SK-MEL-5 (cell line): ENCODE measurements around the gene CDKN2B. TPM values are rescaled to one million over a fixed set of nuclear protein-coding genes. Genes with fewer than 3 reads are reported as not detected.

Experiments
- DNase-seq: peaks from one replicate; pipeline ENCODE4 v3.0.0-alpha.2; 2016; ENCODE audit warnings: low read depth, low spot score
- in situ Hi-C: cut with HindIII; loops from 2 replicates; pipeline ENCODE4 v1.10.0; 2016; ENCODE audit warnings: low sequenced_read_pairs, high pct_unique_total_duplicates, low pct_unique_long_range_greater_than_20kb
- total RNA-seq: library from RNA; depleted of rRNA; stranded (reverse); fragments of >200 nt; shearing (Covaris generic); gene quantifications from 2 replicates; pipeline ENCODE4 v1.2.3, GENCODE V29; 2014

The CDKN2B gene
- total RNA-seq, 1 experiment from 2014 or later, result not detected

GRCh38 chr9:22039258-22039657 is 30.2 kb upstream of the CDKN2B start:
- in situ Hi-C loops, result no loop called here
- DNase-seq, result no peak

DNA sequence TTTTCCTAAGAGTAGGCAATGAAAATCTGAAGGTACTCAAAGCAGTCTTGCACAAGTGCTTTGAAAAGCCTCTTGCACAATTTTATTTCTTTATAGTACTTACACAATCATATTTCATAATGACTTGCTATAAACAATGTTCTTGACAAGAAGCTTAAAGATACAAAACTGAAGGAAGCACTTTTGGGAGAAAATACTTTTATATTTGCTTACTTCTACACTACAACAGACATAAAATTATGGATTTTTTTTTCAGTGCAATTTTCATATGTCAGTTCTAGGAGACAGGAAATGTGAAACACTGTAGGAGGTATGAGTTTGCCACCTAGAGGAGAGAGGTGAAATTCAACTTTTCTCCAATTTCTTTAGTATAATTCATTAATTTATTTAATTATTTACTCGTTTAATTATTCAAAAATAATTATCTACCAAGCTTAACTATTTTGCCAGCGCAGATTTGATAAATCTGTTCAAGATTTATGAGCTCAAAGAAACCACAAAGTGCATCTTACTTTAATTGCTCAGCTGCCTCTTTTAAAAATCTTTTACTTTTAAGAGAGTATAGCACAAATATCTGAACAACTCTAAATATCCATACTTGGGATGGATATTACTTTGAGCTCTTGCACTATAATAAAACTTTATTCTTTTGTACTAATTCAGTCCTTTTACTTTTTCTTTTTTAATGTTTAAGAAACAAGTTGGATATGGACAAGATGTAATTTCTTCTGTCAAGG is 29.0 kb upstream of the CDKN2B start:
- DNase-seq, result no peak
- in situ Hi-C loops, result no loop called here

DNA sequence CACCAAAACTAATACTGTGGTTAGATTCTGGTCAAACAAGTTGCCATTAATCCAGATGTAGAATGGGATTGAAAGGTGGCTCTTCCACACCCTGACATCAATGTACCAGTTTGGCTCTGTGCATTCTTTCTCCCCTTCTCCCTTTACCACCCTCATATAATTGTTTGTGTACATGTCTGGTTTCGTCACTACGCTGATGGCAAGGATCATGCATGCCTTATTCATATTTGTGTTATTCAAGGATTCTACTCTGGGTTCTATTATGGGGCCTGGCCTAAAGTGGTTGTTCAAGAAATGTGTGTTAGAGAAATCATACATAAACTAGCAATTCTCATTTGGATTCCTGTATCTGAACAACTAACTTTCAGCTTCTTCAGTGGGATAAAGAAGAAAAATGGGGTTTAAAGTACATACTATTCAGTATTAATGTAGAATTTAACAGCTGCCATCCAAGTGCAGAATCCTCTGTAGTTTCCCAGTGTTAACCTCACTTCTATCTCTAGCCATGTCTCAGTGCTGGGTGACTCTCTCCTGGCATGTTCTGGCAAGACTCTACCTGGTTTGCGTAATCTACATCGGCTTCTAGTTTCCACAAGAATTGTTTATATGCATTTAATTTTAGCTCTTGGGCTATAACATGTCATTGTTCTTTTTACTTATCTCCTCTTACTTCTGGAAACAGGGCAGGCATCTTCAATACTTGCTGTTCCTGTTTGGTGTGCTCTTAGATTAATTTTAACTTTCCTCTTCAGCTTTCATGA is 27.9 kb upstream of the CDKN2B start:
- in situ Hi-C loops, result no loop called here
- DNase-seq, result no peak

- DNase-seq, result no peak
- in situ Hi-C loops, result no loop called here
Observed at GRCh38 chr9:22035591-22036011, 26.5 kb upstream of the CDKN2B start.

- in situ Hi-C loops, result no loop called here
- DNase-seq, result no peak
Observed at GRCh38 chr9:22033012-22033630, 24.0 kb upstream of the CDKN2B start.

GRCh38 chr9:22031655-22032411 is 22.7 kb upstream of the CDKN2B start:
- no peak for DNase-seq
- in situ Hi-C loops, result no loop called here

- in situ Hi-C loops, result no loop called here
- no peak for DNase-seq
Observed at GRCh38 chr9:22030101-22030598, 21.0 kb upstream of the CDKN2B start.

- in situ Hi-C loops, result no loop called here
- no peak for DNase-seq
Observed at GRCh38 chr9:22029231-22029630, 20.1 kb upstream of the CDKN2B start.

DNA sequence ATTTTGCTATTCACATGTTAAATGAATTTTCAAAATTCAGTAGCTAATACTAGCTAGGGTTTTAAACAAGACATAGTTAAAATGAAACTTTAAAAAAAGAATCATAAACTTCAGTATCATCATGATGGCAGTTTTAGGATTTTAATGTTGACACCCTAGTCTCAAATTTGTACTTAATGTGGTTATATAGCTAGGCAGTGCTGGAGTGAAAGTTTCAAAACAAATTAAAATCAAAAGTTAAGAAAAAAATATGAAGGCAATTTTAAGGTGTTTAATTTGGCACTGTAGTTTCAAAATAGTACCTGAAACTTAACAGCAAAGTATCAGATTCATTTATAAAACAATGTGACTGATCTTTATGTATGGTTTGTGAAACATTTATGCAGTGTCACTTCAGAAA is 19.3 kb upstream of the CDKN2B start:
- no peak for DNase-seq
- in situ Hi-C loops, result no loop called here

DNA sequence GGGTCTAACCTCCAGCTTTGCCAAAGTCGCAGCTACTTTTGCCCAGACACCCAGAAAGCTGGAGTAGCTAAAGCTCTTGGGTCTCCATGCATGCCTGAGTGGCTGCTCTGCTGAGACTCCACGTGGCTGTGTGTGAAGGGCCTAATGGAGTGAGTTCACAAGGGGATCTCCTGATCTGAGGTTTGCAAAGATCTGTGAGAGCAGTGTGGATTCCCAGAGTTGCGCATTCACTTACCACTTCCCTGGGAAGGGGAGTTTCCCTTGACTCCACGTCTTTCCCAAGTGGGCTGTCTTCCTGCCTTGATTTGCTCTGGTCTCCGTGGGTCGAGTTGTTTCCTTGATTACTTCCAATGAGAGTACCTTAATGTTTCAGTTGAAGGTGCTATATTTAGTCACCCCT is 17.6 kb upstream of the CDKN2B start:
- in situ Hi-C loops, result no loop called here
- no peak for DNase-seq

GRCh38 chr9:22022396-22022795 is 13.3 kb upstream of the CDKN2B start:
- DNase-seq, result no peak
- in situ Hi-C loops, result no loop called here

GRCh38 chr9:22010866-22011625 is 1.9 kb upstream of the CDKN2B start:
- in situ Hi-C loops, result no loop called here
- no peak for DNase-seq

DNA sequence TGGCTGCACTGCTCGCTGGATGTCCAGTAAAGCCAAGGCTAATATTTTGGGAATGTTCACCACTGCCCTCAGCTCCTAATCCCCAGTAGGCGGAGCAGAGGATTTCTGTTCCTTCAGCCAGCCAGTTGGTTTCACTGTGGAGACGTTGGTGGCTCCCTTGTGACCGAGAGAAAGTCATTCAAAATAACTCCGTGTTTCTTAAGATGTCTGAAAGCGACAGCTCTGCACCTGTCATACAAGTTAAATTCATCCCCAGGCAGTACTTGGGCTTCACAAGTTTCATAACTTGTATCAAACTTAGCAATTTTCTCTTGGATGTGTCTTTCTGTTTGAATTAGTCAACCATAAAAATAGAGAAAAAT is 382 bp upstream of the CDKN2B start:
- in situ Hi-C loops, result no loop called here

DNA sequence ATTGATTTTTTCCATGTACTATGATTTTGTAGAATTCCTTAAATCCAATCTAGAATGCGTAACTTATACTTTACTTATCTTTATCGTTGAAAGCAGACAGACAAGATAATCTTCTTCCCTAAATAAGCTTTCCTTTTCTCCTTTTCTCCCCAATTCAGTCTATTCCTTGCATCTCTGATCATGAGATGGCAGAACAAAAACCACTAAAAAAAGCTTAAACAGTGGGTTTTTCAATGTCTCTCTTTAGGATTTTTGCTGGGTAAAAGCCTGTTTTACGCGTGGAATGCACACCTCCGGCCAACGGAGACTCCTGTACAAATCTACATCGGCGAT is 755 bp downstream of the CDKN2B start:
- DNase-seq, result no peak
- in situ Hi-C loops, result no loop called here

More for the DNA sequence above, 382 bp upstream of the CDKN2B start:
- DNase-seq, result no peak

GRCh38 chr9:22005702-22006606 is 3.2 kb downstream of the CDKN2B start:
- in situ Hi-C loops, result no loop called here
- no peak for DNase-seq

DNA sequence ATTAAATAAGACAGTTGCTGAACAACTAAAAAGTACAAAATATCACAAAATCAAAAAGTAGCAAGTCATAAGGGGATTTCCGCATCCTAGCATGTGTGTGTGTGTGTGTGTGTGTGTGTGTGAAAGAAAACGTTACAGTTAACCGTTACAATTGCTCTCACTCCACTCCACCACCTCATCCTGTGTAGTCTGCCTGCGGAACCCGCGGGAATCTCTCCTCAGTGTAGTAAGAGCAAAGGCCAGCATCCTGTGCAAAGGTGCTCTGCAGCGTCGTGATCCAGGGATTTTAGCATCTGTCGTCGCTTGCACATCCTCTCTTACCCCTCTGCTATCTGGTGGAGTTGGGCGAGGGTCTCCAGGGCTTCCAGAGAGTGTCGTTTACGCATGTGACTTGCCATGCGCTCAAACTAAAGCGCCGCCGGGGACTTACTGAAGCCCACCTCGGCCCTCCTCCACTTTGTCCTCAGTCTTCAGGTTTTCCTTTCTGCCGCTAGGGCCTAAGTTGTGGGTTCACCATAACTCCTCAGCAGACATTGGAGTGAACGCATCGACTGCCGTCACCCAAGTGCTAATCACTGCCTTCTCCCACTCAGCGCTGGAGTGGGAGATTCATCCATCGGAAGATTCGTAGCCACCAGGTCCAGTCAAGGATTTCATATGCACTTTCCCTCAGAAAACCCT is 3.9 kb downstream of the CDKN2B start:
- in situ Hi-C loops, result no loop called here
- DNase-seq, result no peak
